ENCODE measurements around the gene WNT10A. TPM values are rescaled to one million over a fixed set of nuclear protein-coding genes. Genes with fewer than 3 reads are reported as not detected.

WNT10A gene
- total RNA-seq, 1 donor from 2014 or later: not detected

GRCh38 chr2:218856167-218856895, 24.3 kb upstream of the WNT10A start:
- Histone ChIP-seq H3K4me3 (ENCODE audit: low read length in 3 of 3) (no peak overlapping the region), H3K36me3 (ENCODE audit: control insufficient read depth in 3 of 3, insufficient read depth in 3 of 3, low read length in 3 of 3) (no peaks in the 10 kb centered on the region), H3K9me3 (ENCODE audit: control insufficient read depth in 3 of 3, low read length in 3 of 3) (no peaks in the 10 kb centered on the region), H3K4me1 (ENCODE audit: control insufficient read depth in 3 of 3, insufficient read depth in 3 of 3, low read length in 3 of 3) (peaks cover 15 to 22% (median 18%) of the 10 kb centered on the region in 3 donors), H3K27ac (ENCODE audit: low read depth, low read length) (no peak overlapping the region), H3K27me3 (ENCODE audit: control insufficient read depth in 3 of 3, insufficient read depth in 3 of 3, low read length in 3 of 3) (peaks cover 31 to 51% (median 32%) of the 10 kb centered on the region in 3 donors), H3K9ac (ENCODE audit: low read depth in 1 of 3, low read length in 3 of 3) (no peak overlapping the region)

GRCh38 chr2:218856896-218857243, 23.8 kb upstream of the WNT10A start:
- no peak overlapping the region for H3K4me3 ChIP-seq (ENCODE audit: low read length in 3 of 3)
- peaks cover 15 to 27% (median 18%) of the 10 kb centered on the region in 3 donors for H3K4me1 ChIP-seq (ENCODE audit: control insufficient read depth in 3 of 3, insufficient read depth in 3 of 3, low read length in 3 of 3)
- no peaks in the 10 kb centered on the region for H3K36me3 ChIP-seq (ENCODE audit: control insufficient read depth in 3 of 3, insufficient read depth in 3 of 3, low read length in 3 of 3)
- peaks cover 35 to 56% (median 36%) of the 10 kb centered on the region in 3 donors for H3K27me3 ChIP-seq (ENCODE audit: control insufficient read depth in 3 of 3, insufficient read depth in 3 of 3, low read length in 3 of 3)
- H3K9ac ChIP-seq (ENCODE audit: low read depth in 1 of 3, low read length in 3 of 3): no peak overlapping the region
- H3K9me3 ChIP-seq (ENCODE audit: control insufficient read depth in 3 of 3, low read length in 3 of 3): no peaks in the 10 kb centered on the region
- H3K27ac ChIP-seq (ENCODE audit: low read depth, low read length): no peak overlapping the region

- peaks cover 15 to 27% (median 18%) of the 10 kb centered on the region in 3 donors for H3K4me1 ChIP-seq (ENCODE audit: control insufficient read depth in 3 of 3, insufficient read depth in 3 of 3, low read length in 3 of 3)
- no peak overlapping the region for H3K4me3 ChIP-seq (ENCODE audit: low read length in 3 of 3)
- no peaks in the 10 kb centered on the region for H3K36me3 ChIP-seq (ENCODE audit: control insufficient read depth in 3 of 3, insufficient read depth in 3 of 3, low read length in 3 of 3)
- H3K27me3 ChIP-seq (ENCODE audit: control insufficient read depth in 3 of 3, insufficient read depth in 3 of 3, low read length in 3 of 3): peaks cover 37 to 61% (median 40%) of the 10 kb centered on the region in 3 donors
- no peaks in the 10 kb centered on the region for H3K9me3 ChIP-seq (ENCODE audit: control insufficient read depth in 3 of 3, low read length in 3 of 3)
- H3K9ac ChIP-seq (ENCODE audit: low read depth in 1 of 3, low read length in 3 of 3): no peak overlapping the region
- H3K27ac ChIP-seq (ENCODE audit: low read depth, low read length): no peak overlapping the region
Observed at GRCh38 chr2:218857371-218858137, 23.1 kb upstream of the WNT10A start.

GRCh38 chr2:218858138-218858445, 22.6 kb upstream of the WNT10A start:
- H3K4me1 ChIP-seq (ENCODE audit: control insufficient read depth in 3 of 3, insufficient read depth in 3 of 3, low read length in 3 of 3): peaks cover 13 to 25% (median 16%) of the 10 kb centered on the region in 3 donors
- H3K4me3 ChIP-seq (ENCODE audit: low read length in 3 of 3): no peak overlapping the region
- H3K9me3 ChIP-seq (ENCODE audit: control insufficient read depth in 3 of 3, low read length in 3 of 3): no peaks in the 10 kb centered on the region
- peaks cover 42 to 62% (median 44%) of the 10 kb centered on the region in 3 donors for H3K27me3 ChIP-seq (ENCODE audit: control insufficient read depth in 3 of 3, insufficient read depth in 3 of 3, low read length in 3 of 3)
- H3K9ac ChIP-seq (ENCODE audit: low read depth in 1 of 3, low read length in 3 of 3): no peak overlapping the region
- no peaks in the 10 kb centered on the region for H3K36me3 ChIP-seq (ENCODE audit: control insufficient read depth in 3 of 3, insufficient read depth in 3 of 3, low read length in 3 of 3)
- no peak overlapping the region for H3K27ac ChIP-seq (ENCODE audit: low read depth, low read length)

DNA sequence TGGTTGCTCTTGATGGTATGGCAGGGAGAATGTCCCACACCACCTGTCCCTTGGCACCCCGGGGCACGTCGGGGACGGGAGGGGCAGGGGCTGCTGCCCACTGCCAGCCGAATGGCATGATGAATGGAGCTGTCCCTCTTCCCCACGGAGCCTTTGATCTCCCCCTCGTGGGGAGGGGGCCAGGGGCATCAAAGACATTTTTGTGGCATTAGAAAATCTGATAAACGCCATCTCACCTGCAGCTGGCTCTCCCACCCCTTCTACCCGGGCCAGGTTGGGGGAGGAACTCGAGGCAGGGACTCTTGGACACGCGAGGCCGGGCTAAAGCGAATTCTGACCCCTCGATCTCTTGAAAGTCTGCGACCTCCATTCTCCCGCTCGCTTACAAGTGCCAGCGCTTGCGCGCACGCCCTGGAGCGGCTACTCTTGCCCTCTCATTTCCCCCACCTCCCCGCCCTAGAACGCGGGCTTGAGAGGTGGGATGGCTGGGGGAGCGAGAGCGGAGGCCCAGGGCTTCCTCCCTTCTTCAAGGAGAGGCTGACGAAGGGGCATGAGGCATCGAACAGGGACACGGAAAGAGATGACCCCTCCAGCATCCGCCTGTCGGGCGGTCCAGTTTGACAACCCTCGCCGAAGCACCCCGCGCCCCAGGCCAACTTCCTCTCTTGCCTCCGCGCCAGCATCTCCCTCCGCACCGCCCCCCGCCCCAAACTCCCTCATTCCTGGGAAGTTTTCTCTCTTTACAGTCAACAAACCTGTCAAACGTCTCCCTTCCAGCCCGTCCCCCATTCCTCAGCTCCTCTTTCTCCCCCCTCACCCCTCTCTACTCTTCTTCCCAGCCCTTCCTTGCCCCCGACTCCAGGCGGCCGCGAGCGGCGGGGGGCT, 21.7 kb upstream of the WNT10A start:
- peaks cover 11 to 23% (median 12%) of the 10 kb centered on the region in 3 donors for H3K4me1 ChIP-seq (ENCODE audit: control insufficient read depth in 3 of 3, insufficient read depth in 3 of 3, low read length in 3 of 3)
- H3K4me3 ChIP-seq (ENCODE audit: low read length in 3 of 3): peak overlapping the region in 1 of 3 donors; percentile 13
- no peaks in the 10 kb centered on the region for H3K9me3 ChIP-seq (ENCODE audit: control insufficient read depth in 3 of 3, low read length in 3 of 3)
- no peak overlapping the region for H3K9ac ChIP-seq (ENCODE audit: low read depth in 1 of 3, low read length in 3 of 3)
- H3K27ac ChIP-seq (ENCODE audit: low read depth, low read length): no peak overlapping the region
- peaks cover 44 to 64% (median 50%) of the 10 kb centered on the region in 3 donors for H3K27me3 ChIP-seq (ENCODE audit: control insufficient read depth in 3 of 3, insufficient read depth in 3 of 3, low read length in 3 of 3)
- H3K36me3 ChIP-seq (ENCODE audit: control insufficient read depth in 3 of 3, insufficient read depth in 3 of 3, low read length in 3 of 3): no peaks in the 10 kb centered on the region

- Histone ChIP-seq H3K9ac (ENCODE audit: low read depth in 1 of 3, low read length in 3 of 3) (peak within 1 kb of the TSS in 2 of 3 donors; percentile 10 to 57), H3K27me3 (ENCODE audit: control insufficient read depth in 3 of 3, insufficient read depth in 3 of 3, low read length in 3 of 3) (peaks cover 44 to 63% (median 50%) of the 10 kb centered on the region in 3 donors), H3K27ac (ENCODE audit: low read depth, low read length) (no peak within 1 kb of the TSS), H3K4me3 (ENCODE audit: low read length in 3 of 3) (peak within 1 kb of the TSS; percentile 8 to 60 (median 48)), H3K9me3 (ENCODE audit: control insufficient read depth in 3 of 3, low read length in 3 of 3) (no peaks in the 10 kb centered on the region), H3K4me1 (ENCODE audit: control insufficient read depth in 3 of 3, insufficient read depth in 3 of 3, low read length in 3 of 3) (peaks cover 11 to 23% (median 12%) of the 10 kb centered on the region in 3 donors), H3K36me3 (ENCODE audit: control insufficient read depth in 3 of 3, insufficient read depth in 3 of 3, low read length in 3 of 3) (no peaks in the 10 kb centered on the region)
Observed at GRCh38 chr2:218859556-218859987, 21.1 kb upstream of the WNT10A start, which contains the start of gene WNT6. TSS of gene WNT6 (plus strand) at chr2:218859805. CDS start at chr2:218860038, 233 bp downstream.

DNA sequence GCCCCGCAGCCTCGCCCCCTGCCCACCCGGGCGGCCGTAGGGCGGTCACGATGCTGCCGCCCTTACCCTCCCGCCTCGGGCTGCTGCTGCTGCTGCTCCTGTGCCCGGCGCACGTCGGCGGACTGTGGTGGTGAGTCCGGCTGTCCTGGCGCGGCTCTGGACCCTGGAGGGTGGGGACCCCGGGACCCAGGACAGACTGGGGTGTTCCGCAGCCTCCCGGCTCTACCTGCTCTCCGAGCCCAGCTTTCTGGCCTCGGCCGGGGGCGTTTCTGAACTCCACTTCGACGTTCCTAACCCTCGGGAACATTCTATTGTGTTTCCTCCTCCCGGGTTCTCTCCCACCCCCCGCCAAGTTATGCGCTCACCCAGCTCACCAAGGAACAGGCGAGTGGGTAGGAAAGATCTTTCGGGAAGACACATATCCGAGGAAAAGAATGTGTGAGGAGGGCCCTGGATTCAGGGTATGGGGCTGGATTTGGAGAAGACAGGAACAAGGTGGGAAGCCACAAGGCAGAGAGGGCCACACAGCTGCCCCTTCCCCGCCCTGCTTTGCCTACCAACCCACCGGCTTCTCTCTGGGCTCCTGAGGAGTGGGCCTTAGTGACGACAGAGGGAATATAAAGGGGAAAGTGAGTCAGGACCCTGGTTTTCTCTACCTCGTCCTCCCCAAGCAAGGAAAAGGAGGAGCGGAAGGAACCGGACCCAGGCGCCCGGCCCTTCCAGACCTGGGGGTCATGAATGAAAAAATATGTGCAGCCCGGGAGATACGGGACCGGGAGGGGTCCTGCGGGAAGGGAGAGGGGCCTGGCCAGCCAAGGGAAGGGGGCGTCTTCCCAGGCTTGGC, 20.4 kb upstream of the WNT10A start:
- peaks cover 47 to 62% (median 54%) of the 10 kb centered on the region in 3 donors for H3K27me3 ChIP-seq (ENCODE audit: control insufficient read depth in 3 of 3, insufficient read depth in 3 of 3, low read length in 3 of 3)

GRCh38 chr2:218860950-218861381, 19.7 kb upstream of the WNT10A start:
- peak overlapping the region in 1 of 3 donors; percentile 19 for H3K4me3 ChIP-seq (ENCODE audit: low read length in 3 of 3)
- no peak overlapping the region for H3K27ac ChIP-seq (ENCODE audit: low read depth, low read length)
- H3K9me3 ChIP-seq (ENCODE audit: control insufficient read depth in 3 of 3, low read length in 3 of 3): no peaks in the 10 kb centered on the region
- H3K36me3 ChIP-seq (ENCODE audit: control insufficient read depth in 3 of 3, insufficient read depth in 3 of 3, low read length in 3 of 3): no peaks in the 10 kb centered on the region
- peaks cover 47 to 57% (median 56%) of the 10 kb centered on the region in 3 donors for H3K27me3 ChIP-seq (ENCODE audit: control insufficient read depth in 3 of 3, insufficient read depth in 3 of 3, low read length in 3 of 3)
- peaks cover 10 to 23% (median 12%) of the 10 kb centered on the region in 3 donors for H3K4me1 ChIP-seq (ENCODE audit: control insufficient read depth in 3 of 3, insufficient read depth in 3 of 3, low read length in 3 of 3)
- peak overlapping the region in 1 of 3 donors; percentile 29 for H3K9ac ChIP-seq (ENCODE audit: low read depth in 1 of 3, low read length in 3 of 3)

More for the DNA sequence above, 20.4 kb upstream of the WNT10A start:
- peak overlapping the region in 2 of 3 donors; percentile 10 to 57 for H3K9ac ChIP-seq (ENCODE audit: low read depth in 1 of 3, low read length in 3 of 3)
- H3K36me3 ChIP-seq (ENCODE audit: control insufficient read depth in 3 of 3, insufficient read depth in 3 of 3, low read length in 3 of 3): no peaks in the 10 kb centered on the region
- H3K4me3 ChIP-seq (ENCODE audit: low read length in 3 of 3): peak overlapping the region; percentile 8 to 60 (median 48)
- H3K4me1 ChIP-seq (ENCODE audit: control insufficient read depth in 3 of 3, insufficient read depth in 3 of 3, low read length in 3 of 3): peaks cover 11 to 23% (median 12%) of the 10 kb centered on the region in 3 donors
- H3K9me3 ChIP-seq (ENCODE audit: control insufficient read depth in 3 of 3, low read length in 3 of 3): no peaks in the 10 kb centered on the region
- no peak overlapping the region for H3K27ac ChIP-seq (ENCODE audit: low read depth, low read length)

Measured in skeletal muscle tissue (tissue), 4 donors.